ENCODE measurements around the gene RRBP1. TPM values are rescaled to one million over a fixed set of nuclear protein-coding genes. Genes with fewer than 3 reads are reported as not detected.

Gene RRBP1
- total RNA-seq, 1 donor from 2014 or later = 459 TPM

- no peaks in the 10 kb centered on the region for H3K27me3 Mint-ChIP-seq (ENCODE audit: low read depth)
- H3K9me3 Mint-ChIP-seq (ENCODE audit: low read depth) = no peaks in the 10 kb centered on the region
- DNase-seq (ENCODE audit: low spot score) = no peak
- peak overlapping the region; percentile 27 for H3K27ac Mint-ChIP-seq (ENCODE audit: unreplicated experiment)
- H3K4me3 Mint-ChIP-seq (ENCODE audit: unreplicated experiment) = no peak overlapping the region
- peaks cover 83% of the 10 kb centered on the region for H3K4me1 Mint-ChIP-seq (ENCODE audit: low read depth)
- H3K36me3 Mint-ChIP-seq (ENCODE audit: low read depth) = peaks cover 49% of the 10 kb centered on the region
- TF ChIP-seq, protein P1, sequence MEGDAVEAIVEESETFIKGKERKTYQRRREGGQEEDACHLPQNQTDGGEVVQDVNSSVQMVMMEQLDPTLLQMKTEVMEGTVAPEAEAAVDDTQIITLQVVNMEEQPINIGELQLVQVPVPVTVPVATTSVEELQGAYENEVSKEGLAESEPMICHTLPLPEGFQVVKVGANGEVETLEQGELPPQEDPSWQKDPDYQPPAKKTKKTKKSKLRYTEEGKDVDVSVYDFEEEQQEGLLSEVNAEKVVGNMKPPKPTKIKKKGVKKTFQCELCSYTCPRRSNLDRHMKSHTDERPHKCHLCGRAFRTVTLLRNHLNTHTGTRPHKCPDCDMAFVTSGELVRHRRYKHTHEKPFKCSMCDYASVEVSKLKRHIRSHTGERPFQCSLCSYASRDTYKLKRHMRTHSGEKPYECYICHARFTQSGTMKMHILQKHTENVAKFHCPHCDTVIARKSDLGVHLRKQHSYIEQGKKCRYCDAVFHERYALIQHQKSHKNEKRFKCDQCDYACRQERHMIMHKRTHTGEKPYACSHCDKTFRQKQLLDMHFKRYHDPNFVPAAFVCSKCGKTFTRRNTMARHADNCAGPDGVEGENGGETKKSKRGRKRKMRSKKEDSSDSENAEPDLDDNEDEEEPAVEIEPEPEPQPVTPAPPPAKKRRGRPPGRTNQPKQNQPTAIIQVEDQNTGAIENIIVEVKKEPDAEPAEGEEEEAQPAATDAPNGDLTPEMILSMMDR (IDR thresholded peaks at IDR 0.05) = no peak
Observed at GRCh38 chr20:17606001-17606400, 76.0 kb downstream of the RRBP1 start.

DNA sequence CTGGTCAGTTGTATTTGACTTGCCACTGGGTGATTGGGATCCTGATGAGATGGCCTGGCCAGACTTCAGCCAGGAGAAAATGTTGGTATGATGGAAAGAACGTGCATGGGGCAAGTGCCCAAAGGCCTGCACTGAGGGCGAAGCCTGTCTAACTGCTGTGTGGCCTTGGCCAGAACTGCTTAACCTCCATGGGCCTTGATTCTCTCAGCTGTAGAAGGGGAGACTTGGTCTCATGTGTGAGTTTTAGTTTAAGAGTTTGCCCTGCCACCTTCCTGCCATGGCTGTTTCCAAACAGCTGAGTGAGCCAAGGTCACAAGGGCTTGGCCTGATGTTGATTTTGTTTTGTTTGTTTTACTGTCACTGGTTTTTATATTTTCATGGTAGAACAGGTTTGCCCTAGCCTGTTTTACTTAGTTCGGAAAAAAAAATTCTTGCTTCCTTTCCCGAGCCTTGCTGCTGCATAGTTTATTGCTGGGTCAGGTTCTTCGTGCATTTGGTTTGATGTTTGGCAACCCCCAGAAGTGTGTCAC is 76.8 kb downstream of the RRBP1 start:
- peak overlapping the region; percentile 61 for H3K27ac Mint-ChIP-seq (ENCODE audit: unreplicated experiment)
- peak overlapping the region; percentile 35 for H3K4me3 Mint-ChIP-seq (ENCODE audit: unreplicated experiment)
- DNase-seq (ENCODE audit: low spot score) = no peak
- H3K36me3 Mint-ChIP-seq (ENCODE audit: low read depth) = peaks cover 53% of the 10 kb centered on the region
- TF ChIP-seq, protein P1 (IDR thresholded peaks at IDR 0.05) = no peak
- H3K4me1 Mint-ChIP-seq (ENCODE audit: low read depth) = peaks cover 85% of the 10 kb centered on the region
- H3K27me3 Mint-ChIP-seq (ENCODE audit: low read depth) = no peaks in the 10 kb centered on the region
- no peaks in the 10 kb centered on the region for H3K9me3 Mint-ChIP-seq (ENCODE audit: low read depth)

GRCh38 chr20:17602493-17602892 is 79.5 kb downstream of the RRBP1 start:
- TF ChIP-seq, protein P1 (IDR thresholded peaks at IDR 0.05) = no peak
- DNase-seq (ENCODE audit: low spot score) = no peak
- peak overlapping the region; percentile 59 for H3K27ac Mint-ChIP-seq (ENCODE audit: unreplicated experiment)
- peaks cover 39% of the 10 kb centered on the region for H3K36me3 Mint-ChIP-seq (ENCODE audit: low read depth)
- no peaks in the 10 kb centered on the region for H3K9me3 Mint-ChIP-seq (ENCODE audit: low read depth)
- no peak overlapping the region for H3K4me3 Mint-ChIP-seq (ENCODE audit: unreplicated experiment)
- H3K4me1 Mint-ChIP-seq (ENCODE audit: low read depth) = peaks cover 88% of the 10 kb centered on the region
- no peaks in the 10 kb centered on the region for H3K27me3 Mint-ChIP-seq (ENCODE audit: low read depth)

DNA sequence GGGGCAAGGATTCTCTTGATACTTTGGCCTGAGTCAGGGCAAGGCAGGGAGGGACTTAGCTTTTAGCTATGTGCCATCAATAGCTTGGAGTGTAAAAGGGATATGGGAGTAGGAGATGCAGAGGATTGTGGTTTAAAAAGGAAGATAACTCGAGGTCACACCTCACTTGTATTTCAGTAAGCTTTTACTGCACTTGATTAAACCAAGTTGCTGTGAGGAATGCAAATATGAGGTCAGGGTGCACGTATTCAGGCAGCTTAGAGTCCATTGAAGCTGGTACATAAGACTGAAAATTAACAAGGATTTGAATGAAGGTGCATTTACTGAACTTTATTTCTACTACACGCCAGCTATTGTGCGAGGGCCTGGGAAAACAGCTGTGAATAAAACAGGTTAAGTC is 80.1 kb downstream of the RRBP1 start:
- H3K4me3 Mint-ChIP-seq (ENCODE audit: unreplicated experiment) = no peak overlapping the region
- TF ChIP-seq, protein P1 (IDR thresholded peaks at IDR 0.05) = no peak
- H3K36me3 Mint-ChIP-seq (ENCODE audit: low read depth) = peaks cover 39% of the 10 kb centered on the region
- DNase-seq (ENCODE audit: low spot score) = no peak
- H3K27me3 Mint-ChIP-seq (ENCODE audit: low read depth) = no peaks in the 10 kb centered on the region
- H3K4me1 Mint-ChIP-seq (ENCODE audit: low read depth) = peaks cover 93% of the 10 kb centered on the region
- H3K9me3 Mint-ChIP-seq (ENCODE audit: low read depth) = no peaks in the 10 kb centered on the region
- H3K27ac Mint-ChIP-seq (ENCODE audit: unreplicated experiment) = peak overlapping the region; percentile 88

DNA sequence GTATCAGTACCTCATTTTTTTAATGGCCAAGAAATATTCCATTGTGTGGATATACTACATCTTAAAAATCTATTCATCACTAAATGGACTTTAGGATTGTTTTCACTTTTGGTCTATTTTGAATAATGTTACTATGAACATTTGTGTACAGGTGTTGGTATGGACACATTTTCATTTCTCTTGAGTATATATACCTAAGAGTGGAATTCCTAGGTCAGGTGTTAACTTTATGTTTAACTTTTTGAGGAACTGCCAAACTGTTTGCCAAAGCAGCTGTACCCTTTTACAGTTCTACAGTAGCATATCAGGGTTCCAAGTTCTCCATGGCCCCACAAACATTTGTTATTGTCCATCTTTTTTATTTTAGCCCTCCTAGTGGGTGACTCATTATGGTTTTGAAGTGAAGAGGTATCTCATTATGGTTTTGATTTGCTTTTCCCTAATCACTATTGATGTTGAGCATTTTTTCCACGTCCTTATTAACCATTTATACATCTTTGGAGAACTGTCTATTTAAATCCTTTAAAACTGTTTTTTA is 84.0 kb downstream of the RRBP1 start:
- no peaks in the 10 kb centered on the region for H3K27me3 Mint-ChIP-seq (ENCODE audit: low read depth)
- TF ChIP-seq, protein P1 (IDR thresholded peaks at IDR 0.05) = no peak
- no peak for DNase-seq (ENCODE audit: low spot score)
- peaks cover 30% of the 10 kb centered on the region for H3K36me3 Mint-ChIP-seq (ENCODE audit: low read depth)
- no peaks in the 10 kb centered on the region for H3K9me3 Mint-ChIP-seq (ENCODE audit: low read depth)
- H3K4me1 Mint-ChIP-seq (ENCODE audit: low read depth) = peaks cover 95% of the 10 kb centered on the region
- peak overlapping the region; percentile 34 for H3K27ac Mint-ChIP-seq (ENCODE audit: unreplicated experiment)
- H3K4me3 Mint-ChIP-seq (ENCODE audit: unreplicated experiment) = no peak overlapping the region
